ENCODE data around the gene OSTN. TPM values are rescaled to one million over a fixed set of nuclear protein-coding genes. Genes with fewer than 3 reads are reported as not detected.

Gene OSTN
- total and polyA plus RNA-seq, 2 experiments from 2014 or later: not detected

- DNase-seq (ENCODE audit: low spot score): no peak
- no peaks in the 10 kb centered on the region for H4K20me1 ChIP-seq (replicated peaks; ENCODE audit: insufficient read depth)
- H3K79me2 ChIP-seq (replicated peaks; ENCODE audit: insufficient read depth): no peaks in the 10 kb centered on the region
- H3K36me3 Mint-ChIP-seq (ENCODE audit: low read depth): no peaks in the 10 kb centered on the region
- no peak overlapping the region for H3K4me2 ChIP-seq
- no peaks in the 10 kb centered on the region for H3K4me1 Mint-ChIP-seq
- no peak overlapping the region for H3K4me3 ChIP-seq
- H3K27me3 ChIP-seq (ENCODE audit: insufficient read depth): no peaks in the 10 kb centered on the region
- no peaks in the 10 kb centered on the region for H3K4me1 ChIP-seq (ENCODE audit: insufficient read depth)
- H3K27me3 Mint-ChIP-seq (ENCODE audit: insufficient read depth, low read depth, poor library complexity): no peaks in the 10 kb centered on the region
- no peak overlapping the region for H3K27ac Mint-ChIP-seq
- H3K36me3 ChIP-seq (ENCODE audit: insufficient read depth): no peaks in the 10 kb centered on the region
- H3K27ac ChIP-seq (ENCODE audit: low read depth): no peak overlapping the region
- H3K9me3 Mint-ChIP-seq: no peaks in the 10 kb centered on the region
- H3F3A ChIP-seq (replicated peaks; ENCODE audit: low read depth): no peaks in the 10 kb centered on the region
- ATAC-seq: no peak
- no peak for TF ChIP-seq ETS1 (IDR thresholded peaks at IDR 0.05)
- TF ChIP-seq EZH2phosphoT487 (IDR thresholded peaks at IDR 0.05; ENCODE audit: unreplicated experiment): no peak
- TF ChIP-seq NANOG (IDR thresholded peaks at IDR 0.05; ENCODE audit: borderline replicate concordance): no peak
- TF ChIP-seq, protein P1, sequence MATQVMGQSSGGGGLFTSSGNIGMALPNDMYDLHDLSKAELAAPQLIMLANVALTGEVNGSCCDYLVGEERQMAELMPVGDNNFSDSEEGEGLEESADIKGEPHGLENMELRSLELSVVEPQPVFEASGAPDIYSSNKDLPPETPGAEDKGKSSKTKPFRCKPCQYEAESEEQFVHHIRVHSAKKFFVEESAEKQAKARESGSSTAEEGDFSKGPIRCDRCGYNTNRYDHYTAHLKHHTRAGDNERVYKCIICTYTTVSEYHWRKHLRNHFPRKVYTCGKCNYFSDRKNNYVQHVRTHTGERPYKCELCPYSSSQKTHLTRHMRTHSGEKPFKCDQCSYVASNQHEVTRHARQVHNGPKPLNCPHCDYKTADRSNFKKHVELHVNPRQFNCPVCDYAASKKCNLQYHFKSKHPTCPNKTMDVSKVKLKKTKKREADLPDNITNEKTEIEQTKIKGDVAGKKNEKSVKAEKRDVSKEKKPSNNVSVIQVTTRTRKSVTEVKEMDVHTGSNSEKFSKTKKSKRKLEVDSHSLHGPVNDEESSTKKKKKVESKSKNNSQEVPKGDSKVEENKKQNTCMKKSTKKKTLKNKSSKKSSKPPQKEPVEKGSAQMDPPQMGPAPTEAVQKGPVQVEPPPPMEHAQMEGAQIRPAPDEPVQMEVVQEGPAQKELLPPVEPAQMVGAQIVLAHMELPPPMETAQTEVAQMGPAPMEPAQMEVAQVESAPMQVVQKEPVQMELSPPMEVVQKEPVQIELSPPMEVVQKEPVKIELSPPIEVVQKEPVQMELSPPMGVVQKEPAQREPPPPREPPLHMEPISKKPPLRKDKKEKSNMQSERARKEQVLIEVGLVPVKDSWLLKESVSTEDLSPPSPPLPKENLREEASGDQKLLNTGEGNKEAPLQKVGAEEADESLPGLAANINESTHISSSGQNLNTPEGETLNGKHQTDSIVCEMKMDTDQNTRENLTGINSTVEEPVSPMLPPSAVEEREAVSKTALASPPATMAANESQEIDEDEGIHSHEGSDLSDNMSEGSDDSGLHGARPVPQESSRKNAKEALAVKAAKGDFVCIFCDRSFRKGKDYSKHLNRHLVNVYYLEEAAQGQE (IDR thresholded peaks at IDR 0.05; ENCODE audit: unreplicated experiment): no peak
- TF ChIP-seq EZH2 (IDR thresholded peaks at IDR 0.05; ENCODE audit: low read depth, unreplicated experiment): no peak
- H2AFZ ChIP-seq: no peak overlapping the region
- no peak overlapping the region for H3K4me3 Mint-ChIP-seq
- peaks cover 9% of the 10 kb centered on the region; the same call in 1 of the 2 replicates for H3K9me2 ChIP-seq (ENCODE audit: insufficient read depth)
These were observed 114.3 kb downstream of the OSTN start for GRCh38 chr3:191313296-191313695.

DNA sequence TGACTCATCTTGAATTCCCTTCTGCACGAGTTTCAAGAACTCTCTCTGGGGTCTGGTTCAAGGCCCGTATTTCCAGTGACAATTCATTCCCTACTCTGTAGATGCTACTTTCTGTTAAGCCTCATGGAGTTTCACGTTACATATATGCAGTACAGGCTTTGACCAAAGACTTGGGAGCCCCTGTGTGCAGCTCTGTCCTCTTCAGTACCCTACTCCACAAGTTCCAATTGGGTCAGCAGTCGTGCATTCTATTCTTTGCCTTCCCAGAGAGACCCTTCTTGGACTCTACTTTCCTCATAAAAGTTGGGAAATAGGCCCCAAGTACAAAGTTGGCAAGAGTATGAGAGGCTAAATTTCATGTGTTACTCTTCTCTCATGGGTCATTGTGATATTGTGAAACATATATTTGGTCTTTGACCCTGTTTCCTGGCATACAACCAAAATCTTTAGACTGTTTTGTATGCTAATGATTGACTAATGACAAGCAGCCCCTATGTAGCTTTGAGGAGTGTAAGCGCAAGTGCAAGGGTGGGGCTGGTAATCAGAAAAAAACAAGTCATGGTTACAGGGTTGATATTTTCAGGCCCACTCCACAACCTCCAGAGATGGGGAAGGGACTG lies 115.2 kb downstream of the OSTN start:
- Histone ChIP-seq H3K27ac (ENCODE audit: low read depth) (no peak overlapping the region), H3K27me3 (ENCODE audit: insufficient read depth) (no peaks in the 10 kb centered on the region), H3K36me3 (ENCODE audit: insufficient read depth) (no peaks in the 10 kb centered on the region), H2AFZ (no peak overlapping the region; the same call in 1 of the 2 replicates), H3K79me2 (replicated peaks; ENCODE audit: insufficient read depth) (no peaks in the 10 kb centered on the region), H3K4me3 (no peak overlapping the region), H3F3A (replicated peaks; ENCODE audit: low read depth) (no peaks in the 10 kb centered on the region), H3K4me2 (no peak overlapping the region), H3K9me2 (ENCODE audit: insufficient read depth) (peaks cover 9% of the 10 kb centered on the region; the same call in 1 of the 2 replicates), H3K4me1 (ENCODE audit: insufficient read depth) (no peaks in the 10 kb centered on the region), H4K20me1 (replicated peaks; ENCODE audit: insufficient read depth) (no peaks in the 10 kb centered on the region)
- Mint-ChIP-seq H3K27me3 (ENCODE audit: insufficient read depth, low read depth, poor library complexity) (no peaks in the 10 kb centered on the region), H3K36me3 (ENCODE audit: low read depth) (no peaks in the 10 kb centered on the region), H3K4me1 (no peaks in the 10 kb centered on the region), H3K4me3 (no peak overlapping the region), H3K9me3 (no peaks in the 10 kb centered on the region), H3K27ac (no peak overlapping the region)
- DNase-seq (ENCODE audit: low spot score) (no peak), ATAC-seq (no peak)
- no peak for TF ChIP-seq ETS1 (IDR thresholded peaks at IDR 0.05)
- TF ChIP-seq ZNF114 (CRISPR knock-in tag; IDR thresholded peaks at IDR 0.05): no peak
- TF ChIP-seq STAT1 (IDR thresholded peaks at IDR 0.05; ENCODE audit: unreplicated experiment): no peak
- TF ChIP-seq CTCF (conservative IDR thresholded peaks at IDR 0.05; ENCODE audit: low read depth in 2 of 2): no peak

Measured in GM23338 (cell line).